HG03575 (cell line): ENCODE results near the gene TUBA3E.
A peak's percentile ranks its signal among the peaks of the same experiment; 100 is the strongest.
"Not testable (repeated sequence)": the region's sequence is repeated elsewhere in the genome, so short reads cannot be mapped to it uniquely, and the experiment has no call there.

Experiments
- ATAC-seq: cut with Tn5 transposase; IDR thresholded peaks from one replicate; pipeline ENCODE4 v1.9.1; 2021; ENCODE audit not compliant: unreplicated experiment, insufficient number of reproducible peaks, low FRiP score; ENCODE audit errors: extremely low read depth

Gene TUBA3E

DNA sequence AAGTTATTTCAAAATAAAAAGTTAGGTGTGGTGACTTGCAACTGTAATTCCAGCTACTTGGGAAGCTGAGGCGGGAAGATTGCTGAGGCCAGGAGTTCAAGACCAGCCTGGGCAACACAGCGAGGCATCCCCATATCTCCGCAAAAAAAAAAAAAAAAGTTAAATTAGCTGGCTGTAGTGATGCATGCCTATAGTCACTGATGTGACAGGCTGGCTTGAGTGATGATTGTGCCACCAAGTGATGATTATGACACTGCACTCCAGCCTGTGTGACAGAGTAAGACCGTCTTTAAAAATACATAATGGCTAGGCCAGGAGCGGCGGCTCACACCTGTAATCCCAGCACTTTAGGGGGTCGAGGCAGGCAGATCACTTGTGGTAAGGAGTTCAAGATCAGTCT is 28.3 kb downstream of the TUBA3E start:
- no peak for ATAC-seq

DNA sequence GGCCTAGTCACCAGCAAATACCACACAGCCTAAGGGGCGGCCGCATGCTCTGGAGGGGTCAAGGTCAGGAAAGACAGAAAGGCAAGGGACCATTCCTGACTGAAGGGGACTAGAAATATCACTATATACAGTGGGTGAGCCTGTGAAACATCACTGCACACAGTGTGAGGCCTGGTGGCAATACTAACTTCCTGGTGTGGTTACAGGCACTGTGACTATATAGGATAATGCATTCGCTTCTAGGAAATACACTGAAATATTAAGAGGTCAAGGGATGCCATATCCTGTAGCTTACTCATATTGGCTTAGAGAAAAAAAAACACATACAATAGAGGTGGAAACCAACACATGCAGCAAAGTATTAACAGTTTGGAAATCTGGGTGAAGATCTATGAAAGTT is 29.1 kb downstream of the TUBA3E start:
- ATAC-seq: not testable (repeated sequence)

DNA sequence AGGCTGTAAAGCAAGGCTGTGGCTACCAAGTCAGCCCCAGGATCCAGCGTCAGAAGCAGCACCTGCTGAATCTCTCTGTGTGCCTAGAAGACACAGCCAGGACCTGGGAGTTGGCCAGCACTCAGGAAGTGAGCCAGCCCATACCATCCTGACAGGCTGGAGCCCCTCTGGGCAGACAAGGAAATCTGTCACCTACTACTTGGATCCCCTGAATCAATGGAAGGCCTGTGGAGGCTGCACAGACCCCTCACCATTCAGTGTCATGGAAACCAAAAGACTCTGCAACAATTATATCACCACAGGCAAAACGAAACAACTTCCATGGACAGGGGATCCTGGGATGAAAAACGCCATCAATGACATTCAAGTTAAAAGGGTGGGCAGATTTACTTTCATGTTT is 31.6 kb downstream of the TUBA3E start:
- not testable (repeated sequence) for ATAC-seq

DNA sequence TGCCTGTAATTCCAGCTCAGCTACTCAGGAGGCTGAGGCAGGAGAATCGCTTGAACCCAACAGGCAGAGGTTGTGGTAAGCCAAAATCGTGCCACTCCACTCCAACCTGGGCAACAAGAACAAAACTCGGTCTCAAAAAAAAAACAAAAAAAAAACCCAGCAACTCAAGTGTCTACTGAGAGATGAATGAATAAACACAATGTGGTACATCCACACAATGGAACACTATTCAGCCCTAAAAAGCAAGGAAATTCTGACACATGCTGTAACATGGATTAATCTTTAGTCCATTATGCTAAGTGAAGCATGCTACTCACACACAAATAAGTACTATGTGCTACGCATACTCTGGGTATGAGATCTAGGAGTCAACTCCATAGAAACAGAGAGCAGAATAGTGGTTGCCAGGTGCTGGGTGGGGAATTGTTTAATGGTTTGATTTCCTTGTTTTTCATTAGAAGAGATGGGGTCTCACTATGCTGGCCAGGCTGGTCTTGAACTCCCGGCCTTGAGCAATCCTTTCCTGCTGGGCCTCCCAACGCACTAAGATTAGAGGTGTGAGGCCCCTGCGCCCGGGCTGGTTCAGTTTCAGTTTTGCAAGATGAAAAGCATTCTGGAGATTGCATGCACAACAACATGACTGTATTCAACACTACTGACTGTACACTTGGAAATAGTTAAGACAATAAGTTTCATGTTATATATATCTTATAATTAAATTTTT is 32.8 kb downstream of the TUBA3E start:
- ATAC-seq: no peak

DNA sequence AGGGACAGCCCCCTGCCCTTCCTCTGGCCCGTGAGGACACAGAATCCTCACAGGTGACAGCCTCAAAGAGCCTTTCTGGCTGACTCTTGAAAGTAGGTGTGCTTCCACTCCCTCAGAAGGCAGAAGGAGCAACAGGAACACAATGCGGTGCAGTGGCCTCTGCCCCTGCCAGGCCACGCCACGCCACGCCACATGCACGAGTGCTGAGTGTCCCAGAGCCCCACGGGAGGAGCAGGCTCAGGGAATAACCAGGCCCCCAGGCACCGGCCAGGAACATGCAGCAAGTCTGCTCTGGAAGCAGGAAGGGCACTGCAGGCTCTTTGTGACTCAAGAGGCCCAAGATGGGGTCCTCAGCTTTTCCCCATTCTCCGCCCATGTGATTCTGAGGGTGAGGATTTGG is 35.3 kb downstream of the TUBA3E start:
- no peak for ATAC-seq

DNA sequence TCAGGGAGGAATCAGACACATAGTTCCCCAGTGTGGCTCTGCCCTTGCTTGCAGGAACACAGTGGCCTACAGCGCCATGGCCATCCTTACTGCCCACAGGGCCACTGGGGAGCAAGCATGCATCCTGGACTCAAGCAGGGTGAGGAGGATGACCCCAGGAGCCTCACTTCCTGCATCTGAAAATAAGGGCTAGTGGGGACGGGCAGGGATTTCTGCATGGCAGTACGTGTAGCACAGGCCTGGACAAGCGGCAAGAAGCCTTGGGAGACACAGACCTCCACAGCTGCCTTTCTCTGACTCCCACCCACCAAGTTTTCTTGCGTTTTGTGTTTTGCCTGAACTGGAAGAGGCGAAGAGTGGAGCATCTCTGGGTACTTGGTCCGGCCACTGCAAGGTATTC is 35.8 kb downstream of the TUBA3E start:
- ATAC-seq: not testable (repeated sequence)

DNA sequence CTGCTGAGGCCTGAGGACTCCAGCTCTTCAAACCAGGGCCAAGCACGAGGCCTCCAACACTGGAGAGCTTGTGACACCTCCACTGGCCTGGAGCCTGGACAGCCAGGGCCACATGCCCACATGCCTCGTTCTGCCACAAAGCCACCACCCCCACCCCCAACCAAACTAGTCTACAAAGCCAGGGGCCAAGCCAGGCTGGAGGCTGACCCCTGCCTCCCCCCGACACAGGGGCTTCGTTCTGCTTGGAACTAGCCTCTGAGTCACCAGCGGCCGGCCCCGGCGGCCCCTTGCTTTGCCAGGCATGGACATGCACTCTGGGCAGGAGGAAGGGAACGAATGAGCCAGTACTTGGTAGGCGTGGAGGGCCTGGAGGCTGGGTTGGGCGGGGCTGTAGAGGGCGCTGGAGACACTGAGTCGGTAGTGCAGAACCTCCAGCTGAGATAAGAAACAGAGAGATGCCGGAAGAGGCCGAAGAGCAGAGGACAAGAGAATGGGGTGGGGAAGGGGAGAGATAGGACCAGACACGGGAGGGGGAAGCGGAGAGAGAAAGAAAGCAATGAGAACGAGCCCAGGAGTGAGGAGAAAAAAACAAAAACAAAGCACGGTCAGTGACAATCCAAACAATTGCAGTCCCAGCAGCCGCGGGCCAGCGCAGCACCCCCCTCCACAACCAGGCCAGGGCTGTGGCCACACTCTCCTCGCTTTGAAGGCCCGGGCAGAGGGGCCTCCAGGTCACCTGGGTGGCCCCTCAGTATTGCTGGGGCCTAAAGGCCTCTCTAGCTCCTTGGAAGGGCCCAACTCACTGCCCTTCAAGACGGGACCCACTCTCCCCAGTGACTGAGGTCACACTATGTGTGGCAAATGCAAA is 37.2 kb downstream of the TUBA3E start:
- not testable (repeated sequence) for ATAC-seq

DNA sequence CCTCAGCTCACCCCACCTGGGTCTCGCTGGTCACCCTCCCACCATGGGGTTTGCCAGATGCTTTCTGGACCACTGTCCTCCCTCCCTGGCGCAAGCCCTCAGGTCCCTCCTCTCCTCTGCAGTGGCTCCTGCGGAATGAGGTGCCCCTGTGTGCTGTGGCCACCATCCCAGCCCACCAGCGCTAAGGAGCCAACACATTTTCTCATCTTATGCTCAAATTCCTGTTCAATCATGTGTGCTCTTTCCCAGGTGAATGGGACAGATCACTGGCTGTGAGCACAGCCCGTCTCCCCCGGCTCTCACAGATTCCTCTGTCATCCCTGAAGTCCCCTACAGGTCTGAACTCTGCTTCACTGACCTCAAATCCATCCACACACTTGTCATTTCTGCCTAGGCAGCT is 38.1 kb downstream of the TUBA3E start:
- no peak for ATAC-seq

DNA sequence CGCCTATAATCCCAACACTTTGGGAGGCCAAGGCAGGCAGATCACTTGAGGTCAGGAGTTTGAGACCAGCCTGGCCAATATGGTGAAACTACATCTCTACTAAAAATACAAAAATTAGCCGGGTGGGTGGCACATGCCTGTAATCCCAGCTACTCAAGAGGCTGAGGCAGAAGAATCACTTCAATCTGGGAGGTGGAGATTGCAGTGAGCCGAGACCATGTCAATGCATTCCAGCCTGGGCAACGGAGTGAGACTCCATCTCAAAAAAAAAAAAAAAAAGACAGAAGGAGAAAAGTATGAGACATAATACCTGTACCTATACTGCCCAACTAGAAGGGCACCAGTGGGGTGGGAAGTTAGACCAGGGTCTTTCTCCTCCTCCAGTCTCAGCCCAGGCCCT is 38.9 kb downstream of the TUBA3E start:
- ATAC-seq: not testable (repeated sequence)

DNA sequence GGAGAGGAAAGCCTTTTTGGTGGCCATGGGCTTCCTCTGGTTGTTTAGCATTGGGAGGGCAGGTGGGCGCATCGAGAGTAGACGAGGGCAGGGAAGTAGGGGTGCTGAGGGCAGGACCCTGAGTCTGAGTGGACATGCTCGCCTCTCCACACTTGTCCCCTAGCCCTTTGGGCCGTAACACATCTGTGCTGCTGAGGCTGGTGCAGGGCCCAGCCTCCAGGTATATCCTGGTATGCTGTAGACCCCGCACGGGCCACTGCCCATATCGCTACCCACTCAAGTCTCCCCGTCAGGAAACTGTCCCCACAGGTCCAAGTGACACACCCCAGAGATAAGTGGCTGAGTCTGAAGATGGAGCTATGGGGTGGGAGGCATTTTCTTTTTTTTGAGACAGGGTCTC is 39.6 kb downstream of the TUBA3E start:
- ATAC-seq: no peak

DNA sequence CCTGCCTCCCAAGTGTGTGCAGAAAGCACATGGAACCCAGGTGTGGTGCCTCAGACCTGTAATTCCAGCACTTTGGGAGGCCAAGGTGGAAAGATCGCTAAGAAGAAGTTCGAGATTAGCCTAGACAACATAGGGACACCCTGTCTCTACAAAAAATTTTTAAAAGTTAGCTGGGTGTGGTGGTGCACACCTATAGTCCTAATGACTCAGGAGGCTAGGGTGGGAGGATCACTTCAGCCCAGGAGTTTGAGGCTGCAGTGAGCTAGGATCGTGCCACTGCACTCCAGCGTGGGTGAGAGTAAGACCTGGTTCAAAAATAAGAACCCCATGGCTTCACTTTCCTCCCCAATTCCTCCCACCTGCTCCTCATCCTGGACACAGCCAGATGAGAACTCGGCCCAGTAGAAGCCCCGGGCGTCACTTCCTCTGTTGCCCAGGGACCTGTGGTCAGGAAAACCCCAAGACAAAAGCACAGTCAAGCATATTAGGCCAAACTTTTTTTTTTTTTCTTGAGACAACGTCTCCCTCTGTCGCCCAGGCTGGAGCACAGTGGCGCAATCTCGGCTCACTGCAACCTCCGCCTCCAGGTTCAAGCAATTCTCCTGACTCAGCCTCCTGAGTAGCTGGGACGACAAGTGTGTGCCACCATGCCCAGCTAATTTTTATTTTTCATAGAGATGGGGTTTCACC is 40.3 kb downstream of the TUBA3E start:
- ATAC-seq: peak; percentile 76

DNA sequence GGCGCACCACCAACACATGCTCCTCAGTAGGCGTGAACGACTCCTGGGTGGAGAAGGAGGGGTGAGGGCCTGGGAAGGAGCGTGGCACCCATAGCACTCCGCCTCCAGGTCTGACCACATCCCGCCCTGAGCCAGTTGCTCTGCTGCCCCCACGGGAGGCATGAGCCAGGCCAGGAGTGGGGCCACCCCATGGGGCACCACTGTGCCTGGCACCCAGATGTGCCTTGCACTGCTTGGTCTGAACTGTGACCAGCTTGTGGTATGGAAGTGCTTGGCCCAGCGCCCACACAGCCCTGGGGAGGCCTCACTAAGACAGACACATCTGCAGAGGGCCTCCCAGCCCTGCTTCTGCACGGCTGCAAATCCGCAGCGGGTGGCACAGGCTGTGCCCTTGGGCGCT is 40.9 kb downstream of the TUBA3E start:
- ATAC-seq: not testable (repeated sequence)

DNA sequence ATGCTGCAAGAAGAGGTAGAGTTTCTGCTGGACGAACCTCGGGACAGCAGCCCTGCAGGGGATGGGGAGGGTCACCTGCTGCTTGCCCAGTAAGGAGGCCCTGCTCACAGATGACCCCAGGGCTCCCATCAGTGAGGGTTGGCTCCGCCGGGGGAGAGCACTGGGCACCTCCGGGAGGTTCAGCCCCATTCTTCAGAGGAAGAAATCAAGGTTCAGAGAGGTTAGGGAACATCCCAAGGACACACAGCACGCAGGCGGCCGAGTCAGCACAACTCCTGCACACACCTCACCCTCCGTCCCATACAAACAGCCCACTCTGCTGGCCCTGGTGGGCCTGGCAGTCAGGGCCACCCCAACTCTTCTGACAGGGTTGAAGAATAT is 41.6 kb downstream of the TUBA3E start:
- ATAC-seq: no peak

DNA sequence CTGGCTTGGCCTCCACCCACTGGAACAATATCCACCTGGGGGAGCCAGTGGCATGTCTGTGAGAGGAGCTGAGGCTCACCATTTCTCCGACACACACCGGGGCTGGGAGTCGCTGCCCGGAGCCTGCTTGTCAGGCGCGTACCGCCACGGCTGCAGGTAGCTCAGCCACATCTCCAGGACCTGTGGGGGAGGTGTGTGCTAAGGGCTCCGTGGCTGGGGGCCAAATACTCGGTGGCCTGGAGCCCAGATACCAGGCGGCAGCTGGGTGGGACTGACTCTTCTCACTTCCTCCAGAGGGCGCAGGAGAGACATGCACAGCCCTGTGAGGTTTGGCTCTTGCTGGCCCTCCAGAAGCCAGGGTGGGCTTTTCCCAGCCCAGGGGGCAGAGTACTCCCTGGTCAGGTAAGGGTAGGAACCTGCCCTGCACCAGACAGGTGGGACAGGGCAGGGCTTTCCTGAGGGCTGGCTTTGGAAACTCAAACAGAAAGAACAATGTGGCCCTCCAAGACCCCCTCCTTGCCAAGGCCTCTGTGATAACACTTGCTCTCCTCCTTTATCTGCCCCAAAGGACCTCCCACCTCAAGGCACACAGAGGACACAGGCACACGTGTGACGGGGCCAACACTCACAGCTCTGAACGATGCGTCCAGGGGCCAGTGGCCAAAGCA is 42.1 kb downstream of the TUBA3E start:
- ATAC-seq: not testable (repeated sequence)

DNA sequence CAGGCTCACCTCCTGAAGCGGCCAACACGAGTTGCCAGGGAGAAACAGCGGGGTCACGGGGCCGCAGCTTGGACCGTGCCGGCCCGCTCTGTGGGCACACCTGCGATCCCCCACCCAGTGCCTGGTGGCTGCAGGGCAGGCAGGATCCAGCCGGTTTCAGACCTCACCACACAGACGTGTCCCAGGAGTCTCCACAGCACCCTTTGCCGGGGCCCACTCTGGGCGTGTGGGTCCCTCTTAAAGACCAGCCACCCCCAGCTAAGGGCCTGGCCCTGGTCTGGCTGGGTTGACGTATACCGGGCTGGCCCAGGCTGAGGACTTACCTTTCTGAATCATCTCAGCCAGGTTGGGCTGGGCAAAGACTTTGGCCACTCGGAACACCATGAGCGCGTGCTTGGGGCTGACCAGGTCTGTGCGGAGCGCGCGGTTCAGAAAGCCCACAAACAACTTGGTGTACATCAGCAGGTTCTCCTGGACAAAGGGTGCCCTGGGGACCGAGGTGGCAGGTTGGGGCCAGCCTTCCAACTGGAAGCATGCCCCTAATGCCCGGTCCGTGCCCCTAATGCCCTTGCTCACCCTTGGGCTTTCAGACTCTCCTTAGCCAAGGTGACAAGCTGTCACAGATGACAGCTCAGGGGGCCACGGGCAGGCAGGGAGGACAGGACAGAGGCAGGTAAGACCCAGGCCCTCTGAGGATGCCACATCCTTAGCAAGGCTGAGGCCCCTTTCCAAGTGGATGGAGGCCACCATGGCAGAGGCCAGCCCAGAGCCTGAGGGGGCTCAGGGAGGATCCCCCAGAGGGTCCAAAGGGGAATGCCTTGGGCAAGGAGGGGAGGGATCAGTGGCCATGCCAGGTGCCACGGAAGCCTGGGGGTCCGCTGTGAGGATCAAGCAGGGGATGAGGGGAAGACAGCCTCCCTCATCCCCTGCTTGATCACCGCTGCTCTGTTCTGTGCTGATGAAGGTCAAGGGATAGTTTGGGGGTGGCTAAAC is 43.2 kb downstream of the TUBA3E start:
- ATAC-seq: no peak

DNA sequence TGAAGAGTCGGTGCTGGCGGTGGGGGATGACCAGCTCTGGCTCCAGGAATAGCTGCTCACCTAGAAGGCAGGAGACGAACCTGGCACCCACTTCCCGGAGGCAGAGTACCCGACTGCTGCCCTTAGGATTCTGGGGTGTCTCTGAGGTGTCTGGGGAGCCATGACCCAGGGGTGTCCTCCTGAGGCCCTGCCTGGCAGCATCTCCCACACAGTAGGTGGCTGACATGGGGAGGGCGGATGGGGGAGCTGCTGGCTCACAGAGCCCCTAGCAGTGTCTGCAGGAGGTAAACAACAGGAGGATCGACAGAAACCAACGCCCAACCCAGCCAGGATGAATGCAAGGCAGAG is 43.8 kb downstream of the TUBA3E start:
- not testable (repeated sequence) for ATAC-seq

DNA sequence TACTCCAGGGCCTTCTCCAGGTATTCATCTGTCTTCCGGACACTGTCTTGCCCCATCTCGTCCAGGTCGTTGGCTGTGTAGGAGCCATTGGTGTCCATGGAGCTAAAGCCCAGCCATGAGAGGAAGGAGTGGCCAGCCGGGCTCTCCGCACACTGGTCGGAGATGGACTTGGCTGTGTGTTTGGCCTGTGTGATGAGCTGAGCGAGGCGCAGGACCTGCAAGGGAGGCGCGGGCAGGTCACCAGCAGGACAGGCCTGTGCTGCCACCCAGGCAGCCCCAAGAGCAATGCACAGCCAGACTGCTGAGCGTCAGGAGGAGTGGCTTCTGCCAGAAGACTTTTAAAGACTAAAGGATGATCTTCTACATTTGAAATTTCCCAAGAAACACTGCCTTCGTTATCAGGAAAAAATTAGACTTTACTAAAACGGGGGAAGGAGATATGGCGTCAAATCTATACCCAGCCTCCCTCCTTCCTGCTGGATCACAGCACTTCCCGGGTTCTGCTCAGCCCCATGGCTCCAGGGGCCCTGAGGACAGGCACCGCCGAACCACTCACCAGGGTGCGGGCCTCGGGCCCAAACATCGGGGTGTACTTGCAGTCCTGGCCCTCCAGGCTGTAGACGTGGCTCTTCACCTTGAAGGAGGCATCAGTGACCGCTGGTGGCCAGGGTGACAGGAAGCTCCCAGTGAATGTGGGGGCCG is 44.4 kb downstream of the TUBA3E start:
- ATAC-seq: not testable (repeated sequence)
